Keratinocyte (primary cell): ENCODE data around the gene ENPP4.

Experiments used
- CTCF ChIP-seq, 3 experiments: IDR thresholded peaks in 1 of 3; conservative IDR thresholded peaks in 1 of 3; optimal IDR thresholded peaks in 1 of 3; 2 replicates in 2 of 3; 3 replicates in 1 of 3; pipeline versions ENCODE3 to v1.5.1; 2011; ENCODE audit warnings: low read length in 3 of 3, mild to moderate bottlenecking in 3 of 3, moderate library complexity in 2 of 3, control low read depth in 1 of 3, inconsistent platforms in 1 of 3; ENCODE audit not compliant: insufficient read depth in 2 of 3; ENCODE audit errors: extremely low read depth in 1 of 3
- EZH2 ChIP-seq: IDR thresholded peaks from one replicate; pipeline ENCODE4 v1.6.1; 2012; ENCODE audit warnings: inconsistent platforms, mild to moderate bottlenecking, low read length, moderate library complexity

- TF ChIP-seq EZH2 (no peak), CTCF (optimal IDR thresholded peaks at IDR 0.05 in 1 of 3, IDR thresholded peaks at IDR 0.05 in 1 of 3, conservative IDR thresholded peaks at IDR 0.05 in 1 of 3; ENCODE audit: extremely low read depth in 1 of 3, insufficient read depth in 2 of 3, low read length in 3 of 3) (no peak)
Measured at GRCh38 chr6:46172176-46172575, 42.4 kb downstream of the ENPP4 start.
